HG03095 (cell line): ENCODE results near the gene TRABD2B.

Experiments
- ATAC-seq: cut with Tn5 transposase; IDR thresholded peaks from one replicate; pipeline ENCODE4 v1.9.1; 2021; ENCODE audit warnings: moderate library complexity; ENCODE audit not compliant: unreplicated experiment

The TRABD2B gene

DNA sequence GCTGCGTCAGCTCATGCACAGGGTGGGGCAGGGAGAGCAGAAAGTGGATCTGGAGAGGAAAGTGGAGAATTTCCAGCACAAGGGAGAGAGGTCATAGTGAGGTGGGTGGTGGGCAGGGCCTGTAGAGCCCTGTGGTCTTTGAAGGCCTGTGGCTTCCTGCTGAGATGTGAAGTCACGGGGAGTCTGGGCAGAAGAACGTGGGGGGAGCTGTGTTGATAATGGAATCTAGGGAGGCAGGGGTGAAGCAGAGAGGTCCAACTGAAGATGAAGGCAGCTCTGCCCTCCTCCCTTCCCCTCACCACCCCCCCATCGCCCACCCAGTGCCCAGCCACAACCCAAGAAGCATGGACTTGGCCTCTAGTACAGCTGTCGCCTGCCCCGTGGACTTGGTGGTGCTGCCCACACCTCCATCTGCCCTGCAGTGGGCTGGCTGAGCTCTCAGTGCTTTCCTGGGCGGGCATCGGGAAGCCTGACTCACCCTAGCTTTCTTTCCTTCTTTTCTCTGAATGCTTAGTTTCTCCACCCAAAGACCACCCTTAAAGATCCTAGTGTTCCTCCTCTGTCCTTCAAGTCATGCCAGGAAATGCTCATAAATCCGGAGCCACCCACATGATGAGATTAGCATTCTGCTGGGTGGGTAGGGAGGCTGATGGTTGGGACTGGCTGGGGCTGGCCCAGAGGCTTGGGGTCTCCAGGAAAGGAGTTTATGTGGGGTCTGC, 186.1 kb downstream of the TRABD2B start:
- ATAC-seq = no peak

DNA sequence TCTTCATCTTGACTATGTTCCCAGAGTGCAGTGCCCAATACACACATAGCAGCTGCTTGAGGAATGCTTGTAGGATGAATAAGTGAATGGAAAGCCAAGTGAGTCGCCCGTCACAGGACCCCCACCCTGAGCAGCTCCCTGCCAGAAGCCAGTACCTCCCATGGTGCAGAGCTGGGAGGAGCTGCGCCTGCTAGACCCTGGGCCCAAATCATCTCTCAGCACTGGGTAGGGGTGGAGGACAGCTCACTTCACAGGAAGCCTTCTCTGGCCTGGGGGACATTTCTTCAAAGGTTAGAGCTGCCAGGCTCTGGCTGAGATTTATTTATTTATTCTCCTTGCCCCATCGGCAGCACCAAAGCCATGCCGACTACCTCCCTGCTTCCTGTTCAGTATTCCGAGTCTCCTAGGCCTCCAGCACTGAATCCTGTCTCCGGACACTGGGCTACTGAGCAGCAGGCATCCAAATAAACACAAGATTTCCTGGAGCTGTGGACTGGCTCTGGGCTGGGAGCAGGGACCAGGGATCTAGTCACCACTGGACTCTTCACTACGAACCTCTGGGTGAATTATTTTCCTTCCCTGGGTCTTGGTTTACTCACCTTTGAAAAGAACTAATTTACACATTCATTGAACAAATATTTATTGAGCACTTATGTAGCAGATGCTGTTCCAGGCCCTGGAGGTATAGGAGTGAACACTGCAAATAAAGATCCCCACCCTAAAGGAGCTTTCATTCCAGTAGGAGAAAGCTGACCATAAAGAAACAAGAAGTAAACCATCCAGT, 187.7 kb downstream of the TRABD2B start:
- no peak for ATAC-seq

DNA sequence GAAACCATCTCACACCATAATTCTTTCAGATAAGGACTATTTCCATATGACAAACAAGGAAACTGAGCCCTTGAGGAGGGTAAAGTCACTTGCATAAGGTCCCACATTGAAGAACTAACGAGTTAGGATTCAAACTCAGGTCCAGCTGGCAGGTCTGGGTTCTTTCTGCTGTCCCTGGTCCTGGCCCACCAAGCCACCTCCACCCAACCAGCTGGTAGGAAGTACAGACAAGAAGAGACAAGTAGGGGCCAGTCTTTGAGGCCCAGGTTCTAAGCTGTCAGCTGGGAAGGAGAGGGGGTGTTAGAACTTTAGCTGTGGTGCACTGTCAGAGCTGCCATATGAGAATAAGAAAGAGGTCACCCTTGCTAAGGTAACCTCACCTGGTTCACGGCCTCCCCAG, 188.6 kb downstream of the TRABD2B start:
- no peak for ATAC-seq

DNA sequence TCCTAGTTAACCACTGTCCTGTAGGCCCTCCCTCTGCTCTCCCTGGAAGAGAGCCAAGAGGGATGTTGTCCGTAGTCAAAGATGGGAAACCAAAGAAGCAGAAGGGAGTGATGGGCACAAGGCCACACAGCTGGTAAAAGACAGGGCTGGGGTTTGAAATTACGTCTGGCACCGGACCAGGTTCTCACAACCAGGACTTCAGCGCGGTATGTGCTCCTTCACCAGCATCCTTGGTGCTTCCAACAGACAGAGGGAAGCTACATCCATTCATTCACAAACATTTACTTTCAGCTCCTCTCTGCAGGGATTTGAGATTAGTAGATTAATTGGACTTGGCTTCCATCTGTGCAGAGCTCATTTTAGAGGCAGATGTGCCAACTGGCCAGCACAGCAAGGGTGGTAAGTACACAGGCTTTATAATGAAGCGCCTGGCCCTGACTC, 191.2 kb downstream of the TRABD2B start:
- no peak for ATAC-seq

DNA sequence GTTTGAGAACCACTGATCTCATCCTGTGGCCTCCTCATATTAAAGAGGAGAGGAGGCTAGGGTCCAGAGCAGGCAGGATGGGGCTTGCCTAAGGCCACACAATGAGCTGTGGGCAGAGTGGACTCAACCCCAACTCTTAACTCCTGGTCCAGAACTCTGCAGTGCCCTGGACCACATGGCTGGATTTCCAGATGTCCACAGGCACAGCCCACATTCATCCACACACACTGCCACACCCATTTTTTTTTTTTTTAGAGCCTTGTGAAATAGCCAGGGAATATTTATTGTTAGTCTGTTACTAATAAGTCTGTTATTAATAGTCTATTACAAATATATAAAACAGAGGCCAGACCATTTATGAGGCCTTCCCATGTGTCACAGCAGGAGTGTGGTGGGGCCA, 192.2 kb downstream of the TRABD2B start:
- ATAC-seq = no peak

DNA sequence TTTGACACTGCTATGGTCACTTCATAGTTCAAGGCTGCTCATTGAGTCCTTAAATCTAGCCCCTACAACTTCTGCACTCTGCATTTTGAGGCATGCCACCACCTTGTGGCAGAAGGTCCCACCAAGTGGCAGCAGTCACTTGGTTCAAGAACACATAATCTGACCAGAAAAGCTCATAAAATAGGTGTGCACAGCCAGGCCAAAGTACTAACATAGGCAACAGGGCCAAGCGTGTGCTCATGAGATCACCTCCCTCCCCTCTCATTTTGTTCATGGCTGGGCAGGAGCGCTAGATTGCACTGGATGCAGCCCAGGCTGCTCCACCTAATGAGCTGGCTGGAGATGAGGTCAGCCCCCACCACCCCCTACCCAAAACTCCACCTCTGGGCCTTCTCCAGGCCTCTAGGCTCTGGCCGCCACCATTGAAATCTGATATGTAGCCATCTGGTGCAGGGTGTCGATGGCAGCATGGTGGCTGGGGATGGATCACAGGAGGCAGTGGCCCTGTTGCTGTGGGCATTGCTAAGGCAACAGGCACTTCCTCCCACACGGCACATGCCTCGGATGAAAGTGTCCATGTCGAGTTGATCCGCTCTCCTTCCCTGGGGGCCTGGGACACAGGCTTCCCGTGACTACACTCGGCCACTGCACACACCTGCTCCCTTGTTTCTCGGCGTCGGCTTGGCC, 193.2 kb downstream of the TRABD2B start:
- ATAC-seq = no peak

DNA sequence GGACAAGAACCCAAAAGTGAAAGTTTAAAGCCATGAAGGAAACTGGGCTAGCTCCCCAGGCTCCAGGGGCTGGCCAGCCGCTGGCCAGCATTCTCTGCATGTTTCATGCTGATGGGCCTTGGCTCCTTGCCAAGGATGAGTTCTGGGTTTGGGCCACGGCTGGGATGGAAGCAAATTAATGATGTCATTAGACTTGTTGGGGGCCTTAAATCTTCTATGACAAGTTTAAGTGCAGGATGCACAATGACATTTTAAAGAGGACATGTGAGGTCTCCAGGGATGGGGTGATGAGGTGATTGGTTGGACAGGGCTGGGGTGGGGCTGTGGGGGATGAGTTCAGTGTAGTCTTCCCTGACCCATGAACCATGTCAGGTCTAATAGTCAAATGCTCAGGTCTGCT, 199.6 kb downstream of the TRABD2B start:
- no peak for ATAC-seq

DNA sequence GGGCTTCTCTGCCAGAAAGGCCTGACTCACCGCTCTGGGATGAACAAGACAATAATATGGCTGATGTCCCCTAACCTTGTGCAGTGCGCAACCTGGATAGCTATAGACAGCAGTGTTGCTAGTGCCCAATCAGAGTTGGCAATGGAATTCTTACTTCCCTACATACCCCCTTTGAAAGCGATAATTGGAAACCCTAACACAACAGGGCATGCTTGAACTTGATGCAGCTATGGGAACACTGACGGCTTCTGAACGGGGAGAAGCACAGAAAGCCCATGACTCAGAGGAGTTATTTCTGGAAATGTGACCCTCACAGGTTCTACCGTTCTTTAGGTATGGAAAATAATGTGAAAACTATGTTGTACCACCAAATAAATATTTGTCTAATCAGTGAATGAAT, 200.6 kb downstream of the TRABD2B start:
- ATAC-seq = no peak

DNA sequence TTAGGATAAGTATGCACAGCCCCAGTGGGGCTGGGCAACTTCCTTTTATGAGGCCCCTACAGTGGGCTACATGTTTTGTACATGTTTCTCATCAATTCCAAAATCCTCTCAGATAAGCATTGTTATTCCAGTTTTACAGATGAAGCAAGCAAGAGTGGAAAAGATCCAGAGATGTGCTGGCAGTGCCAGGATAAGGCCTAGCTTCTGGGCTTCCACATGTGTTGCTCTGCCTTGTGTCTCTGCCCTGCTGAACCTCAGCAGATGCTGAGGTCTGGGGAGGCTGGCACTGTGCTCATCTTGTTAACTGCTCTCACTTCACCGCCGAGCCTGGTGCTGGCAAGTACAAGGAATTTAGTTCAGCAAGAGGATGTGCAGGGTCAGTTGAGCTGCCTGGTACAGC, 202.1 kb downstream of the TRABD2B start:
- ATAC-seq = no peak

DNA sequence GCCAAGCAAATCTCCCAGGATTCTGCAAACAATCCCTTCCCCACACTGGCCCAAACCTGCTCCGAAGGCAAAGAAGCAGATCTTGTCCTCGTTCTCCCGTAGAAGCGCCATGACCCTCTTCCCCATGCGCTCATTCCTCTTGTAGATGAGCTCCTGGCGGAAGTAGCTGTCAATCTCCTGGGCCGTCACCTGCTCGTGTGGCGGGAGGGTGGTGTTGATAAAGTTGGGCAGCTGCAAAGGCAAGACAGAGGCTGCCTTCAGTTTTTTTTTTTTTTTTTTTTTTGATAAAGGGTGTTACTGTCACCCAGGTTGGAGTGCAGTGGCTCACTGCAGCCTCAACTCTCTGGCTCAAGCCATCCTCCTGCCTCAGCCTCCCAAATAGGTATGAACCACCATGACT, 202.7 kb downstream of the TRABD2B start:
- no peak for ATAC-seq

DNA sequence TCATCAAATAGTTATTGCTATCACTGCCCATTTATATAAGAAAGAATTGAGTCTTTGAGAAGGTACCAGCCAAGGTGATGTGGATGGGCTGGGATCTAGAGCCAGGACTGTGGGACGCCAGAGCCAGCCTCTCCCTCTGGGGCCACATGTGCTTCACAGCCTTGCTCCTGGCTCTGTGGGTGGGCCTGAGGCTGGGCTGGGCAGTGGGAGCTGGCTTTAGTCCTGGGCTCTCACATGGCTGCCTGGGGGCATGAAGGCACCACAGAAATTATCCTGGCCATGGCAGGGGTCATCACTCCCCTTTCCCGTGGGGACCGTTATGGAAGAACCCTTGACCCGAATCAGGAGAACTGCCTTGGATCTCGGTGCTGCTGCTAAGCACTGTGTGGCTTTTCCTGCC, 203.1 kb downstream of the TRABD2B start:
- no peak for ATAC-seq

DNA sequence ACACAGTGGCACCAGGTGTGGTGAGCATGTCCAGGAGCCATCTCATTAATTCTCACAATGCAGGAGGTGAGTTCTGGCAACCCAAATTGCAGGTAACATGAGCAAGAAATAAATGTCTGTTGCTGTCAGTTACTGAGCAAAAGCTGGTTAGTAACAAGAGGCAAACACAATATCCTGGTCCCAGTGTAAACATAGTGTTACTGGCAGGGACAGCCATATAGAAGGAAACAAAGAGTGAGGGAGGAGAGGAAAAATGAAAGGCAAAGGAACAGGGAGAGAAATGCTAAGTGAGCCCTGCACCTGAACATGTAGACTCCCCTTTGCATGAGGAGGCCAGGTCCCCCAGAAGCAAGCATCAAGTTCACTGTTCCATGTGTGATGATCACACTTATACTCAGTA, 203.6 kb downstream of the TRABD2B start:
- no peak for ATAC-seq

DNA sequence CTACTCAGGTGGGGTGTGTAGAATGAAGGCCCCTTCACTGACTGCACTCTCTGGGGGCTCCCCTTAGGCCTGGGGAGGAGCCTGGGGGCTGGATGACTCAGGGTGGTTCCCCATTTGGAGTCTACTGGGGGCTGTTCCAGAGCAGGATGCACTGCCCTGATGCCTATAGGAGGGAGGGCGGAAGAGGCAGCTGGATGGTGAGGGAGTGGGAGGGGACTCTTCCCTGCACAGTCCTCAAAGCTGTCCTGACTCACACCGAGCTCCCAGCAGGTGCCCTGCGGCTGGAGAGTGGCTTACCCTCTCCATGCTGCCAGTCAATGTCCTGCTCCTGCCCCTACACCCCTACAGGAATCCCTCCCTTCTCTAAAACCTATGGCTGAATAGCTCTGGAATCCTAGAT, 204.4 kb downstream of the TRABD2B start:
- ATAC-seq = no peak

DNA sequence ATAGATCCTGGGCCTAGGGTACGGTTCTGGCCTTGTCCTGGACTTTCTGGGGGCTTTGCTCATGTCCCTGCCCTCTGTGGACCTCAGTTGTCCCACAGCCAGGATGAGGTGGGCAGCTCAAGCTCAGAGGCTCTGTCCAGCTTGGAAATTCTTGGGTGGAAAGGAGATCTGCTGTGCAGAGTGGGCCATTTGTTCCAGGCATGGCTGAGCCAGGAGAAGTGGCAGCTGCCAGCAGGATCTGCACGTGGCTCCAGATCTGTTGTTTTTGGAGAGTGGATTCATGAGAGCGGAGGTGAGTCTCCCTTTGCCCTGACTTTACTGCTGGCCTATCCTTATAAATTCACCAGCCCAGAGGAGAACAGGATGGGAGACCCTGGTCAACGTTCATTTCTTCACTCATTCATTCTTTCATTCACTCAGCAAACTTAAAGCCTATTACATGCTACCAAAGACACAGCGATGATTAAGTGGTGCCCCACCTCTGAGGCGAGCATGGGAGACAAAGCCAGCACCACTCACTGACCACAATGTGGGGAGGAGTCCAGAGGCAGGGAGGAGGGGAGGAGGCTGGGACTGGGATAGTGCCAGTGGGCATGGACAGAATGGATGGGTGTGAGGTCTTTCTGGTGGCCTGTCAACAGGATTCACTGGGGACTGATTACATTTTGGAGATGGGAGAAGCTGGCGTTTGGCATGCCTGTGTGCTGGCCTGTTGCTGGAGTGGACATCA, 205.1 kb downstream of the TRABD2B start:
- ATAC-seq = no peak

DNA sequence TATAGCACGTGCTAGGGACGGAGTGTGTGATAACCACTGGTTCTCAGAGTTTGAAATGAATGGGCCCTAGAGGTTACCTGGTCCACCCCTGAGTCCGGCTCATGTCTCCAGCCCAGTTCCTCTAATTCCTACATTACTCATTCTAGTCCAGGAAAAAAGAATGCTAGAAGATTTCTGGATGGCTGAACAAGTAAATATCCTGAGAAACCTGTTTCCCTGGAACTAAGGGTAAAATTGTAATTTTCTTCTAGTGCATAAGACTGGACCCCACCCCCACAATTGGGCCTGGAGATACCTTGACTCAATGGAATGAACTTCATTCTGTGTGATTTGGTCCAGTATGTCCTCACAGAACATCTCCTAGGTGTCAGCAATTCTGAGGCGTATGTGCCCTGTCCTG, 208.4 kb downstream of the TRABD2B start:
- ATAC-seq = no peak

DNA sequence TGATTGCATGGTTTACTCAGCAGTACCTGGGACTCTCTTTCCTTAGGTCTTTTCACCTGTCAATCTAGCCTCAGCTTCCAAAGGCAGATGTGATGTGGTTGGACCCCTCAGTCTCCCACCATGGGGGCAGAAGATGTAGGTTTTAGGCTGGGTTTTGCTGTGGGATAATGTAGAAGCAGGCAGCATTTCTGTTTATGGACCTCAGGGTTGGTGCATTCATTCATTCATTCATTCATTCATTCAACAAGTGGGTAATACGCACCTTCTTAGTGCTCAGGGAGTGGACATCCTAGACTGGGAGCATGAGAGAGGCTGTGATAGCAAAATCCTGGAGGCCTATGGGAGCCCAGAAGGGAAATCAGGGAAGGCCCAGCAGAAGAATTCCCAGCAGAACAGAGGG, 209.6 kb downstream of the TRABD2B start:
- no peak for ATAC-seq

DNA sequence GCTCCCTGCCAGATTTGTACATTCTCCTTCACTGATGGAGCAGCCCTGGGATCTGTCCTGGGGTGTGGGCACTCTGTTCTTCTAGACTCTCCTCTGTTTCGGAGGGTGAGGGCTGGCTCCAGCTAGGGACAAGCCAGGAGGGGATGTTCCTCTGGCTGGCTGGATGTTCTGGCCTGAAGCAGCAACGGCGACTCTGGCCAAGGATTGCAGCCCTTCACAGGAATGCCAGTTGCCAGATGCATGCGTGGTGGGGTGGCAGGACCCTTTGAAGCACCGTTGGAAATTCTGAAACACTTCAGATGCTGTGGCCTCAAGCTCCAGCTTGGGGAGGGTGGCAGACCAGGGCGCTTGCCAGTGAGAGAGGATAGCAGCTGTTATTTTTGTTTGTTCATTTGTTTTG, 210.9 kb downstream of the TRABD2B start:
- ATAC-seq = no peak

DNA sequence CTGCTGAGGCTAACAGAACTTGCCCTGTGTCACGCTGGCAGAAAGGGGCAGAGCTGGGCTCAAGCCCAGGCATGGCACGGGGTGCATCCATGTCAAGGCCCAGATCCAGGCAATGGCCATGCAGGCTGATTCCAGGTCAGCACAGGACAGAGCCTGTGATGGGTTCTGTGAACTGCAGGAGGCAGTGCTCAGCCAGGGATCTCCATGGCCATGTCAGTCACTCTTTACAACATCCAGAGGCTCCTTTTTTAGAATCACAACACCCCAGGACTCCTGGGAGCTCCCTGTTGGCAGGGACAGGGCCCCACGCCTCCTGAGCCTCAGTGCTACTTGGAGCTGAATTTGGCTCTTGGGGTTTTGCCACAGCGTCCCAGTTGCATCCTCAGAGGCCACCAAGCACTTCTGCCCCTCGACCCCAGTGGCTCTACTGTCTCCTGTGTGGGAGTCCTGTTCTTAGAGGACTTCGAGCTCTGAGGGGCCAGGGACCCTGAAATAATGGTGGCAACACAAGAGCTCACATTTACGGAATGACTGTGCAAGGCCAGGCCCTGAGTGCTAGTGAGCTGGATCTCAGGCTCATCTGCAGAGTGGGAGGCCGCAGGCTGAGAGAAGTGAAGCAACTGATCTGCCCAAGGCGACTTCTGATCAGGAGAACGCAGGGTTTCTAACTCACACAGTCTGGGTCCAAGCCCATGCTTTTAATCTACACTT, 211.5 kb downstream of the TRABD2B start:
- ATAC-seq = no peak

DNA sequence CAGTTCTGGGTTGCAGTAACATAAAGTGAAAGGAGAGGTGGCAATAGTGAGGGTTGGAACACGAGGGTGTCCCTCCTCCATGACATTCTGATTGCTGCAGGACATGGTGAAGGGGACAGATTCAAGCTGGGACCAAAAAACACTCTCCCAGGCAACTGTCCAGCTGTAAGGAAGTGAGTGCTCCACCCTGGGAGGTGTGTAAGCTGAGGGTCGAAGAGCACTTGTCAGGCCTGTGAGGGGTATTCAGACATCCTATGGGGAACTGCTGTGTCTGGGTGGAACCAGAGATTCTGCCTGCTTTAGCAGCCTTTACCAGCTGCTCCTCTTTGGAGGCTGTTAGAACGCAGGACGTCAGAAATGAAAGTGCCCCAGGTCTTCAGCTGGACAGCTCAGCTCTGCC, 212.1 kb downstream of the TRABD2B start:
- ATAC-seq = no peak

DNA sequence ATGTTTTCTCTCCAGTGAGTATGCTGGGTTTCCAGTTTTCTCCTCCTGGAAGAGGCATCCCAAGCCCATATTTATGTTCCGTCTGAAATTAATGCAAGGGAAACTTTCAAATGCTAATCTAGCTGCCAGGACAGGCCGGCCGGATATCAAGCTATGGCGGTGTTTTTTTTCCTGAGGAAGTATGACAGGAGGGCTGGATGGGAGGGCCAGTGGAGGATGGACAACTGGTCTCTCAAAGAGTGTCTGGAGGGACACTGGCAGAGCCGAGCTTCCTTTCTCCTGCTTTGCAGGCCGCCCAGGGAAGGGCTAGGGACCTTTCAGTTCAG, 212.7 kb downstream of the TRABD2B start:
- no peak for ATAC-seq
